ENCODE results near the gene DPCD. TPM values are rescaled to one million over a fixed set of nuclear protein-coding genes. Genes with fewer than 3 reads are reported as not detected.
A peak's percentile ranks its signal among the peaks of the same experiment; 100 is the strongest.

DPCD gene
- total RNA-seq, 1 donor from 2014 or later = 71.1 TPM

DNA sequence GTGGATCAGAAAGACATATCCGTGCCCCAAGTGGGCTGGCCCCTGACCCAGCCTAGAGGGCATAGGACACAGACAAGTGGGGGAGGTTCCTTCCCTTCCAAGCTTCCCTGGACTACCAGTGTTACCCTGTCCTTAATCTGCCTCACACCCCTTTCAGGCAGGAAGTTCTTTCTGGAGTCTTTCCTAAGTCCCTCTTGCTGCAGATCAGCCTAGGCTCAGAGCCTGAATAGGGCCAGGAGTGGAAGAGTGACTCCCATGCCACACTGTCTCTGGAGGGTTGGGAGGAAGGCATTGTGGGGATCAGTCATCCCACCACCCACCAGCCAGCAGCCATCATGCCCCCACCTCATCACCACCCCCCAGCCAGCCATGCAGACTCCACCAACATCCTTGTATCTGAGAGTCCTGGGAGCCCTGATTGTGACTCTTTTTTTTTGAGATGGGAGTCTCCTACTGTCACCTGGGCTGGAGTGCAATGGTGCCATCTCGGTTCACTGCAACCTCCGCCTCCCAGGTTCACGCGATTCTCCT is 22.7 kb upstream of the DPCD start:
- no peak overlapping the region for H3K27ac Mint-ChIP-seq
- no peak overlapping the region for H3K4me2 ChIP-seq
- peaks cover 60% of the 10 kb centered on the region for H3K27me3 ChIP-seq
- no peaks in the 10 kb centered on the region for H3K9me3 ChIP-seq (ENCODE audit: low read depth)
- no peaks in the 10 kb centered on the region for H3K9me3 Mint-ChIP-seq
- H4K20me1 ChIP-seq (ENCODE audit: low read depth) = no peaks in the 10 kb centered on the region
- peak overlapping the region; percentile 48 for H3K4me3 Mint-ChIP-seq
- peaks cover 18% of the 10 kb centered on the region for H3K4me1 ChIP-seq
- peaks cover 21% of the 10 kb centered on the region for H3F3A ChIP-seq (ENCODE audit: low read depth)
- no peaks in the 10 kb centered on the region for H3K36me3 ChIP-seq
- TF ChIP-seq, protein P1, sequence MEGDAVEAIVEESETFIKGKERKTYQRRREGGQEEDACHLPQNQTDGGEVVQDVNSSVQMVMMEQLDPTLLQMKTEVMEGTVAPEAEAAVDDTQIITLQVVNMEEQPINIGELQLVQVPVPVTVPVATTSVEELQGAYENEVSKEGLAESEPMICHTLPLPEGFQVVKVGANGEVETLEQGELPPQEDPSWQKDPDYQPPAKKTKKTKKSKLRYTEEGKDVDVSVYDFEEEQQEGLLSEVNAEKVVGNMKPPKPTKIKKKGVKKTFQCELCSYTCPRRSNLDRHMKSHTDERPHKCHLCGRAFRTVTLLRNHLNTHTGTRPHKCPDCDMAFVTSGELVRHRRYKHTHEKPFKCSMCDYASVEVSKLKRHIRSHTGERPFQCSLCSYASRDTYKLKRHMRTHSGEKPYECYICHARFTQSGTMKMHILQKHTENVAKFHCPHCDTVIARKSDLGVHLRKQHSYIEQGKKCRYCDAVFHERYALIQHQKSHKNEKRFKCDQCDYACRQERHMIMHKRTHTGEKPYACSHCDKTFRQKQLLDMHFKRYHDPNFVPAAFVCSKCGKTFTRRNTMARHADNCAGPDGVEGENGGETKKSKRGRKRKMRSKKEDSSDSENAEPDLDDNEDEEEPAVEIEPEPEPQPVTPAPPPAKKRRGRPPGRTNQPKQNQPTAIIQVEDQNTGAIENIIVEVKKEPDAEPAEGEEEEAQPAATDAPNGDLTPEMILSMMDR (IDR thresholded peaks at IDR 0.05) = no peak
- TF ChIP-seq EZH2 (IDR thresholded peaks at IDR 0.05) = no peak
- TF ChIP-seq EZH2phosphoT487 (IDR thresholded peaks at IDR 0.05) = no peak
- peaks cover 9% of the 10 kb centered on the region for H3K4me1 Mint-ChIP-seq
- DNase-seq (ENCODE audit: low spot score) = no peak
- no peak overlapping the region for H3K4me3 ChIP-seq
- no peak overlapping the region for H3K9ac ChIP-seq
- H3K79me2 ChIP-seq (ENCODE audit: low read depth) = no peaks in the 10 kb centered on the region
- H3K27ac ChIP-seq = no peak overlapping the region
- peaks cover 34% of the 10 kb centered on the region for H3K27me3 Mint-ChIP-seq (ENCODE audit: insufficient read depth, low read depth)
- H2AFZ ChIP-seq (replicated peaks) = no peak overlapping the region
- no peaks in the 10 kb centered on the region for H3K36me3 Mint-ChIP-seq

DNA sequence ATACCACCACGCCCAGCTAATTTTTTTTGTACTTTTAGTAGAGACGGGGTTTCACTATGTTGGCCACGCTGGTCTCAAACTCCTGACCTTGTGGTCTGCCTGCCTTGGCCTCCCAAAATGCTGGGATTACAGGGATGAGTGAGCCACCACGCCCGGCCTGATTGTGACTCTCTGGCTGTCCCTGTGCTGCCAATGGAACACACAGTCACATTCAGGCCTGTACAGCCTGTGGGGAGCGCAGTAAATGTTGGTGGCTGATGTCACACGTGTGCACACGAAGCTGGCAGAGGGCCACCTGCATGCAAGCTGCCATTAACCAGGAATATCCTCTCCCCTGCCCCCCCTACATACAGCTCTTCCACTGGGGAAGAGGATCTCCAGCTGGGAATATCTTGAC is 22.2 kb upstream of the DPCD start:
- Mint-ChIP-seq H3K4me3 (peak overlapping the region; percentile 62), H3K9me3 (no peaks in the 10 kb centered on the region), H3K27ac (no peak overlapping the region), H3K4me1 (peaks cover 14% of the 10 kb centered on the region), H3K27me3 (ENCODE audit: insufficient read depth, low read depth) (peaks cover 32% of the 10 kb centered on the region), H3K36me3 (no peaks in the 10 kb centered on the region)
- peaks cover 21% of the 10 kb centered on the region for H3F3A ChIP-seq (ENCODE audit: low read depth)
- TF ChIP-seq EZH2 (IDR thresholded peaks at IDR 0.05) = no peak
- TF ChIP-seq, protein P1 (IDR thresholded peaks at IDR 0.05) = no peak
- no peak for TF ChIP-seq EZH2phosphoT487 (IDR thresholded peaks at IDR 0.05)
- no peak overlapping the region for H2AFZ ChIP-seq (replicated peaks)
- no peak overlapping the region for H3K4me3 ChIP-seq
- H3K9me3 ChIP-seq (ENCODE audit: low read depth) = no peaks in the 10 kb centered on the region
- H3K9ac ChIP-seq = no peak overlapping the region
- H3K4me2 ChIP-seq = peak overlapping the region; percentile 56
- H4K20me1 ChIP-seq (ENCODE audit: low read depth) = no peaks in the 10 kb centered on the region
- H3K36me3 ChIP-seq = no peaks in the 10 kb centered on the region
- H3K79me2 ChIP-seq (ENCODE audit: low read depth) = no peaks in the 10 kb centered on the region
- DNase-seq (ENCODE audit: low spot score) = no peak
- no peak overlapping the region for H3K27ac ChIP-seq
- H3K4me1 ChIP-seq = peaks cover 18% of the 10 kb centered on the region
- H3K27me3 ChIP-seq = peaks cover 65% of the 10 kb centered on the region

DNA sequence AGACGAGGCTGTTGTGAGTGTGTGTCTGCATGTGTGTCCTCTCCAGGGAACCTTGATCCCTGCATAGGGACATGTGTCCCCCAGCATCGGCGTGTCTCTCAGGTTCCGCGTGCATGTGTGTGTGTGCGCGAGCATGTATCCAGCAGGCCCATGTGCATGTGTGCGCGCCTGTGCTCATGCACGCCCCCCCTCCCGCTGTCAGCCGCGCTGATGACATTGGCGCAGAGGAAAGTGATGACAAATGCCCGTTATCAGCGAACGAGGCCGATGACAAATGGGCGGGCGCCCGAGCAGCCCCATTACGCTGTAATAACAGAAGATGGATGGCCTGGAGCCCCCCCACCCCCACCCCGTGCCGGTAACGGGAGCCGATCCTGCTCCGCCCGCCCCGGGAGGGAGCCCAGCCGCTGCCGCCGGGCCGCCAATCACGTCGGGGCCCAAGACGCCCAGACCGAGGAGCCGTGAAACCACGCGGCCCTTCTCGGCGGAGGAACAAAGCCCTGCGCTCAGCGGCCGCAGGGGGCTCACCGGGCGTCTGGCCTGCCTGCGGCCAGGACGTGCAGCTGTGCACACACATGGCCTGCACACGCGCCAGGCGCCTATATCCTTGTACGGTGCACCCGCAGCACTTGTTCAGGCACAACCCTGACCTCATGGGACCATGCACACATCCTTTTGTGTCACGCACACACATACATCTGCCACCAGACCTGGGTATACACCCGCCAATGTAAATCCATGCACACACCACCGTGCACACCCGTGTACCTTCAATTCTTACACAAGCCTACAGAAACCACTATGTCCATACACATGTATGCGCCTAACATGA is 21.6 kb upstream of the DPCD start:
- DNase-seq (ENCODE audit: low spot score) = peak; percentile 78
- no peak overlapping the region for H3K4me3 ChIP-seq

More for the DNA sequence above, 21.6 kb upstream of the DPCD start:
- no peaks in the 10 kb centered on the region for H3K79me2 ChIP-seq (ENCODE audit: low read depth)
- H3K4me1 Mint-ChIP-seq = peaks cover 16% of the 10 kb centered on the region
- no peak overlapping the region for H3K27ac ChIP-seq
- no peaks in the 10 kb centered on the region for H3K36me3 Mint-ChIP-seq
- H3K36me3 ChIP-seq = no peaks in the 10 kb centered on the region
- H3K4me3 Mint-ChIP-seq = peak overlapping the region; percentile 62
- no peak overlapping the region for H2AFZ ChIP-seq (replicated peaks)
- H3F3A ChIP-seq (ENCODE audit: low read depth) = peaks cover 24% of the 10 kb centered on the region
- peak overlapping the region; percentile 56 for H3K4me2 ChIP-seq
- H3K9me3 ChIP-seq (ENCODE audit: low read depth) = no peaks in the 10 kb centered on the region
- H3K27me3 ChIP-seq = peaks cover 71% of the 10 kb centered on the region
- H3K27ac Mint-ChIP-seq = peak overlapping the region; percentile 4
- H4K20me1 ChIP-seq (ENCODE audit: low read depth) = no peaks in the 10 kb centered on the region
- TF ChIP-seq EZH2phosphoT487 (IDR thresholded peaks at IDR 0.05) (no peak), EZH2 (IDR thresholded peaks at IDR 0.05) (no peak)
- TF ChIP-seq, protein P1 (IDR thresholded peaks at IDR 0.05) = no peak
- no peaks in the 10 kb centered on the region for H3K9me3 Mint-ChIP-seq
- H3K9ac ChIP-seq = no peak overlapping the region
- peaks cover 18% of the 10 kb centered on the region for H3K4me1 ChIP-seq
- peaks cover 37% of the 10 kb centered on the region for H3K27me3 Mint-ChIP-seq (ENCODE audit: insufficient read depth, low read depth)
